Activated naive CD4-positive, alpha-beta T cell (primary cell): ENCODE data around the gene BCAS4.

Experiments used
- DNase-seq, 4 experiments: peaks; one replicate each; lab custom pipeline; 2025; lab: John Stamatoyannopoulos, UW

The BCAS4 gene

DNA sequence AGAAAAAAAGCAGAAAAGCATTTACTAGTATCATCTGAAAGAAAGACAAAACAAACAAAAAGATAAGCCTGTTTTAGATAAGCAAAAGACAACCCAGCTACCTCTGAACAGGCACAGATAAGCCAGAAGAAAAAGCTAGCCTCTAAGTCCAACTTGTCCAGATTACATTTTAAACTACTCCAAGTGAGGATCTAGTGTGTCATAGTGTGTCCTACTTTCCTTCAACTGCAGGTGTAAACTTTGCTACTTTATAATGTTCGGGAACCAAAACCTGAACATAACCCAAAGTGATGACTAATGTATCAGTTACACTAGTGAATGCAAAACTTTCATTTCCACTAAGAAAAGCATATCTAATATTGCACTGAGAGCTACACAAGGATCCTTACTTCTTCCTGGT is 116.9 kb downstream of the BCAS4 start:
- no peak for DNase-seq

DNA sequence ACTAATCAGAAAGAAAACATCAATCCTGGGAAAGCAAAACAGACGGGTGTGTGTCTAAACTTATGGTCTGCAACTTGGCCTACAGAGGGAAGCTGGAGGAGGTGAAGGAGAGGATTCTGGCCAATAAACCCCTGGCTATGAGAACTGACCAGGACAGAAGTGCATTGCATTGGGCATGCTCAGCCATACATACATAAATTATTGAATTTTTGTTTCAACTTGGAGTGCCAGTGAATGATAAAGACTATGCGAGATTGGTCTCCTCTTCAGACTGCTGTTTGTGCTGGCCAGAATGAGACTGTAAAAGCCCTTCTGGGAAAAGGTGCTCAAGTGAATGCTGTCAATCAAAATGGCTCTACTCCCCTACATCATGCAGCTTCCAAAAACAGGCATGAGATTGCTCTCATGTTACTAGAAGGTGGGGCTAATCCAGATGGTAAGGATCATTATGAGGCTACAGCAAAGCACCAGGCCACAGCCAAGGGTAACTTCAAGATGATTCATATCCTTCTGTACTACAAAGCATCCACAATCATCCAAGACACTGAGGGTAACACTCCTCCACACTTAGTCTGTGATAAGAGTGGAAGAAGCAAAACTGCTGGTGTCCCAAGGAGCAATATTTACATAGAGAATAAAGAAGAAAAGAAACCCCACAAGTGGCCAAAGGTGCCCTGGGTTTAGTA is 119.0 kb downstream of the BCAS4 start:
- DNase-seq, result no peak

DNA sequence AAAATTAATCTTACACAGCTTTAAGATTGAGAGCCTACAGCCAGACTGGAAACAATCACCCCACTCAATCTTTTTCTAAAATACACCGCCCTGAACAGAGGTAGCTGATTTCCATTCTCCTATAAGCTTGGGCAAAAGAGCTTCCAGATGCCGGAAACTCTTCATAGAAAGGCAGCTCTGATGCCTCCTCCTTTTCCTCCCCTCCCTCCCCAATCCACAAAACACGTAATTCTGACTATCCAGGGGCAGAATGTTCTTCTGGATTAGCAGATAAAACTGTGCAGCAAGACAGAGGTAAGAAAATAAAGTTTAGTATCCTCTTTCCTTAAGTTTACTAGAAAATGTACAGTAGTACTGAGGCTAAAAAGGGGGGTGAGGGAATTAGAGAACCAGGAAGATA is 120.6 kb downstream of the BCAS4 start:
- DNase-seq, result no peak

DNA sequence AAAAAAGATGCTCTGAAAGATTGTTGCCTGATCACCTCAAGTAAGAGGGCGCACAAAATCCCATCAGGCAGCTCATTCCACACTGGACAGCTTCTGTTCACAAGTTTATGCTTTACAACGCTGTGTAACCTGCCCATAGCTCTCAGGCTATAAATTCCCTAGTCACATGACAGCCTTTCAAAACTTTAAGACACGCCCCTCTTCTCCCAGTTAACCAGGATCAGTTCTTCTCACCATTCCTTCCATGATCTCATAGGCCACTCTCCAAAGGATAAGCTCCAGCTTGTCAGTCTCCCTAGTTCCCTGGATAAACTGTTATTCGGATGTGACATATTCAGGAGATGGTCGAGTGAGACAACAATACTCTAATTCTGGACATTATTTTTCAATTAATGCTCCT is 121.4 kb downstream of the BCAS4 start:
- DNase-seq, result no peak

DNA sequence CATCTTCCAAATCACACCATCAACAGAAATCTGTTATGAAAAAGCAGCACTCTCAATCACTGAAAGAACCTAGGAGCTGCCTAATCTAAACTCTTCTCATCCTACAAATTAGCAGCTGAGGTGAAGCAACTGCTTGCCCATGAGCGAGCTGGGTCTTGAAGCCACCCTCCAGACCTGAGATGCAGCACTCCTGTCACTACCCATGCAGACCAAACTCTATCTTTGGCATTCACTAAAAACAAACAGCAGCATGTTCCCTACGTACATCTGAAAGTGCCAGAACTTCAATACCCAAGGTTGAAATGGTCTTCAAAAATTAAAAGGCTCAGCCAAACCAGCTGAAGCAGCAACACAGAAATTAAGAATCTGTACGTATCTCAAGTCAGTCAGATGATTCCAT is 122.1 kb downstream of the BCAS4 start:
- DNase-seq, result no peak

DNA sequence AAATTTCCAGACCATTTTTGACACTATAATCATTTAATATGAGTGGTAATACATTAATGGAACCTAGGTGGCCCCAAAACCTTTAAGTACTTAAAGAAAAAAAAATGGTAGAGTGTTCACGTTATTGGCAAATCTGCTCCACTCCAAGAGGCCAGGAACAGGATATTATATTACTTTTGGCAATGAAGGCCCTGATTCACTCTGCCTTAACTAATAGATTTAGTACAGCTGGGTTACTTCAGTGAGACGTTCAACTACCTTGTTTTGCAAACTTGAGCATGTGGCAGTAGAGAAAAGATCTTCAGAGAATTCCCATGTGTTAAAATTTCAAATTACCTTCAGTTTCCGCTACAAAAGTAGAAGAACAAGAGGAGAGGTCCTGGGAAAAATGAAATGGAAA is 123.5 kb downstream of the BCAS4 start:
- DNase-seq, result no peak

DNA sequence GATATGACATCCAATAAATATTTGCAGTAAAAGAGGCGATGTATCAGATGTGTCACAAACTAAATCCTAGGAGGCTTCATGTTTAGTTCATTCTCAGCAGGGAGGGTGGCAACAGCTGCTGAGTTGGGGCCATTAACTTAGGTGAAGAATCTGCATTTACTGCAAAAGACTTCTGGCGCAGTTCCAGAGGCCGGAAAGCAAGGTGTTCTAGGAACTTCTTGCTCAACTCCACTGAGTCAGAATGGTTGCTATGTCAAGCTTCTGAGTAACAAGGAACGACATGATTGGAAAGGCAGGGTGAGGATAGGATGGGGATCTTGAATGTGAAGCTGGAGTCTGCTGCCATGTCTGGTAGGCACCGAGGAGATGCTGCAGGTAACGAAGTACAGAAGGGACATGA is 124.7 kb downstream of the BCAS4 start:
- DNase-seq, result no peak

DNA sequence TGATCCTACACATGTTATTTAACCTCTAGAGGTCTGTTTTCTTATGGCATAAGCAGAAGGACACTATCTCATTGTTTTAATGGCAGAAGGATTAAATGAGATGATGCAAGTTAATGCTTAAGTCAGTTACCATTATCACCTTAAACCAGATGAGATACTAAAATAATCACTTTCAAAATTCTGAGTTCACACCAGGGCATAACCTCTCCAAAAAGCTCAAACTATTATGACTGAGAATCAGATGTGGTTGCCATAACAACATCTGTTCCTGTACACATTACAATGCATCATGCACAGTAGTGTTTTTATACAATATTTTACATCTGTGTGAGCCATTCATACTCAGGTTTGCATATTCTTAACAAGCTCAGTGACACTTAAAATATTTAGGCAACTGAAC is 126.1 kb downstream of the BCAS4 start:
- no peak for DNase-seq

DNA sequence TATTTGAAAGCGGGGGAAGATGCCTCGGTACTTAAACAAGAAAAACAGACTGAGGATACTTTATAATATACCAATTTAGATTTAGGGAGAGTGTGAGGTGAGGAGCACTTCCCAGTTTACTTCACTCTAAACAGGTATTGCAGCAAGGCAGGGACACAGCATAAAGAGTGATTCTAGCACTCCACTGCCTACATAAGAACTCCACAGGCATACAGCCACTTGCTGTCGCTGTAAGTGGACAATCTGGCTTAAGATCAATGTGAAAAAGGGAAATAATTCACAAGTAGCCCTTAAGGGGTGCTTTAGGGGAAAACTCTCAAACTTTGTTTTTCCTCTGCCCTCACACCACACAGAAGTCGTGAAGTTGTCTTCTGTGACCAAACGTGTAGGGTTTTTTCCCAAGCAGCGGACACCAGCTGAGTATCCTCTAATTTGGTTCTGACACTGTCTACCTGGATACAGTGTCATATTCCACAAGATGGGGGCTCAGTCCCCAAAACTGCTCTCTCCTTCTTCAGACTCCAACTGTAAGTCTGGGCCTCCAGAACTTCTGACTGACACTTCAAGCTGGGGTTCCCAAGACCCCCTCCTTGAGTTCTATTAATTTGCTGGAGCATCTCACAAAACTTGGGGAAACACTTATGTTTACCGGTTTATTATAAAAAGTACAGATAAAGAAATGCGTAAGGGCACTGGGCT is 127.1 kb downstream of the BCAS4 start:
- no peak for DNase-seq

DNA sequence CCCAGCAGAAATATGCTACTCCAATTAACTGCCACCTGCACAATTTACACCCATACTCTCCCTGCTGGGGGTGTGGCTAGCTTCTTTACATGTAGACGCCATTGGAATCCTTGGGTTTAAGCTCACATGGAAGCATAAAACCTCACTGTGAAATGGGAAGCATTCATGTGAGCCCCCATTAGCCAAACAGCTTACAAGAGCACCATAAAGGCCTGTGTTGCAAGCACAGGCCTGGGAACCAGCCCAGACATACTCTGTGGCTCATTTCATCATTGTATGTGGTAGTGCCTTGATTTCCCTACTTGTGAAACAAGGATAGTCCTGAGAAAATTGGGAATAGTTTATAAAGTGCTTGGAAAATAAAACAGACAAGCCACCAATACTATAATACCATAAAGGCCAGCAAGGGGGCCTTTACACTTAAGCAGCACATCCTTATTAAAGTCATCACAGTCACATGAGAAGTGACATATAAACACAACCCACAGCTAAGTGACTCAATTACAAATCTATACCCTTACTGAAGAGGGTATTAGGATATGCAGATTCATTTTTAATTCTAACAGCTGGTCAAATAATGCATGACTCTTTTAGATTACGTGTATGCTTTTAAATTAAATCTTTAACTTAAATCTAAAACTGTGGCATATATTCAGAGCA is 129.5 kb downstream of the BCAS4 start:
- no peak for DNase-seq

DNA sequence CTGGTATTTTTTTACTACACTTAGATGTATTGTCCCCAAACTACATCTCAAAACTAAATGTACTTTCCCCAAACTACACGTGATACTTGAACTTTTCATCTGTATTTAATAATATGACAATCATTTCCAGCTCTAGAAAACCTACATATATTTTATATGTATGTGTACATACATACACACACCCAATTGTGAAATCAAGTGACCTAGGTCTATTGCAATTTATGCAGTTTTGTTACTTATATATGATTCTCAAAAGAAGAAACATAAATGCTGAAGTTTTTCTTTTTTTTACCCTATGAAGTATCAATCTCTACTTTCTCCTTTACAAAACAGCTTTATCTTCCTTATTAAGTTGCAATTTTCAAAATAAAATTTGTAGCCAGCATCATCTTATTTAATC is 131.7 kb downstream of the BCAS4 start:
- DNase-seq, result no peak
